Naive thymus-derived CD4-positive, alpha-beta T cell (primary cell): ENCODE data around the gene ALG6. TPM values are rescaled to one million over a fixed set of nuclear protein-coding genes. Genes with fewer than 3 reads are reported as not detected.

Experiments used
- ATAC-seq: fragments of 150-1000 bp; cut with Tn5 transposase; 2 replicates; pipeline ENCODE4 v1.10.0; 2021; ENCODE audit warnings: mild to moderate bottlenecking, moderate library complexity
- CTCF ChIA-PET: fragments of 350-600 bp; sonication (Branson Sonifier 250); formaldehyde crosslinking; loops from one replicate; lab custom pipeline; 2021; ENCODE audit warnings: antibody characterized with exemption; lab: Charles Lee
- POLR2A ChIA-PET: fragments of 350-600 bp; sonication (Branson Sonifier 250); formaldehyde crosslinking; loops from one replicate; lab custom pipeline; 2021; ENCODE audit warnings: antibody characterized with exemption, inconsistent platforms; lab: Charles Lee
- DNase-seq, 9 donors: peaks; one replicate each; pipeline versions ENCODE4 v3.0.0 to v3.0.0-alpha.2; 2020 to 2022; ENCODE audit warnings: mixed read lengths in 1 of 9
- H3K27ac ChIP-seq: one replicate; pipeline ENCODE4 v1.7.0; 2013; ENCODE audit warnings: mild to moderate bottlenecking, low read depth, low read length, moderate library complexity
- H3K27me3 ChIP-seq, 2 donors: one replicate each; pipeline ENCODE4 v1.7.0; 2013; ENCODE audit warnings: low read length in 2 of 2, mild to moderate bottlenecking in 2 of 2, moderate library complexity in 2 of 2; ENCODE audit not compliant: control insufficient read depth in 2 of 2, insufficient read depth in 2 of 2
- H3K36me3 ChIP-seq, 3 experiments: 1 replicate in 2 of 3; 2 replicates in 1 of 3; pipeline ENCODE4 v1.7.0; 2013; ENCODE audit warnings: low read length in 3 of 3, mild to moderate bottlenecking in 3 of 3, moderate library complexity in 1 of 3; ENCODE audit not compliant: insufficient read depth in 3 of 3, control insufficient read depth in 2 of 3
- H3K4me1 ChIP-seq, 2 donors: one replicate each; pipeline ENCODE4 v1.7.0; 2013; ENCODE audit warnings: low read length in 2 of 2, mild to moderate bottlenecking in 2 of 2, moderate library complexity in 1 of 2; ENCODE audit not compliant: control insufficient read depth in 2 of 2, insufficient read depth in 2 of 2
- H3K4me3 ChIP-seq: 2 replicates; pipeline ENCODE4 v1.7.0; 2013; ENCODE audit warnings: mild to moderate bottlenecking, low read length
- H3K9me3 ChIP-seq, 3 experiments: 1 replicate in 2 of 3; 2 replicates in 1 of 3; pipeline ENCODE4 v1.7.0; 2013; ENCODE audit warnings: low read length in 3 of 3; ENCODE audit not compliant: control insufficient read depth in 2 of 3
- H3K27ac Mint-ChIP-seq, 9 donors: one replicate each; pipeline ENCODE4 v1.8.0; 2020 to 2022; ENCODE audit warnings: mixed read lengths in 9 of 9, mild to moderate bottlenecking in 8 of 9, moderate library complexity in 5 of 9, inconsistent platforms in 2 of 9
- H3K27me3 Mint-ChIP-seq, 5 donors: one replicate each; pipeline ENCODE4 v1.8.0; 2021 to 2022; ENCODE audit warnings: mixed read lengths in 5 of 5, mild to moderate bottlenecking in 1 of 5
- H3K36me3 Mint-ChIP-seq, 5 donors: one replicate each; pipeline ENCODE4 v1.8.0; 2020 to 2022; ENCODE audit warnings: mixed read lengths in 5 of 5, mild to moderate bottlenecking in 3 of 5, inconsistent platforms in 1 of 5
- H3K4me1 Mint-ChIP-seq, 7 donors: one replicate each; pipeline ENCODE4 v1.8.0; 2020 to 2022; ENCODE audit warnings: mixed read lengths in 7 of 7, mild to moderate bottlenecking in 3 of 7, inconsistent platforms in 1 of 7
- H3K4me3 Mint-ChIP-seq, 10 donors: one replicate each; pipeline ENCODE4 v1.8.0; 2020 to 2022; ENCODE audit warnings: mild to moderate bottlenecking in 10 of 10, mixed read lengths in 10 of 10, moderate library complexity in 6 of 10, inconsistent platforms in 2 of 10
- H3K9me3 Mint-ChIP-seq, 11 donors: one replicate each; pipeline ENCODE4 v1.8.0; 2020 to 2022; ENCODE audit warnings: mixed read lengths in 11 of 11, mild to moderate bottlenecking in 4 of 11, inconsistent platforms in 1 of 11, moderate library complexity in 1 of 11
- intact Hi-C, 2 donors: fragments of 100-400 bp; cut with micrococcal nuclease; formaldehyde crosslinking; loops; one replicate each; pipeline ENCODE4 v1.15.1; 2023
- polyA plus RNA-seq, 2 donors: library from polyadenylated mRNA; unstranded; fragments of 300-500 nt; fragmentation: Illumina TruSeq; gene quantifications; one replicate each; pipeline ENCODE4 v1.2.3, GENCODE V29; 2021
- total RNA-seq, 6 experiments: library from RNA in 5 of 6; stranded (reverse) in 5 of 6; gene quantifications; 1 replicate in 5 of 6; 2 replicates in 1 of 6; pipeline ENCODE4 v1.2.3 and lab custom pipeline; 2021 to 2026

ALG6 gene
- total and polyA plus RNA-seq, 7 experiments from 2014 or later, result 16.1 to 29.8 (median 25.1) TPM

DNA sequence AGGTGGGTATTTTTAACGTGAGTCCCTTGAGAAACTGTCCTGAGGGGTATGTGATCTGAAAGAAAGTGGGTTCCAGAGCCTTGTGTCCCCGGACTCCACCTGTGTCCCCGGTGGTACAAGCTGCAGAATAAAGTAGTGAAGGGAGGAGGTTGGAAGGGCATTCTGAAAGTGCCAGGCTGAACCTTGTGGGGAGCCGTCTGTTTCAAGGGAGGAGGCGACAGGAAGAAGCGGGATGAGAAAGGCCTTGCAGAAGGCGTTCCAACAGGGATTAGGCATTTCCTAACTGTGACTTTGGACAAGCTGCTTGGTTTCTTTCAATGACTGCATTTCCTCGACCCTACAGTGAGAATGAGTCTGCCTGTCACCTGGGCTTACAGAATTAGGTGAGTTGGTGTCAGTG, 39.3 kb upstream of the ALG6 start:
- Mint-ChIP-seq H3K27ac (peak overlapping the region in 5 of 9 donors; percentile 6 to 77 (median 39)), H3K27me3 (peaks cover 74 to 84% (median 83%) of the 10 kb centered on the region in 5 donors), H3K9me3 (peaks cover 0 to 62% (median 26%) of the 10 kb centered on the region in 11 donors), H3K36me3 (peaks cover 0 to 29% (median 2%) of the 10 kb centered on the region in 5 donors), H3K4me3 (peak overlapping the region in 3 of 10 donors; percentile 11 to 49 (median 12)), H3K4me1 (peaks cover 9 to 48% (median 36%) of the 10 kb centered on the region in 7 donors)
- DNase-seq (peak in 1 of 9 donors; percentile 3), ATAC-seq (no peak)
- intact Hi-C loops, result loop anchor here in 1 of 2 donors (1.0 to 5.0 kb wide), 2 partner anchors 9 to 914 kb away; no protein-coding TSS in a partner anchor
- Histone ChIP-seq H3K9me3 (peaks cover 0 to 5% (median 0%) of the 10 kb centered on the region in 3 experiments), H3K4me1 (peaks cover 11 to 15% of the 10 kb centered on the region in 2 donors), H3K27me3 (peaks cover 39 to 70% of the 10 kb centered on the region in 2 donors), H3K27ac (no peak overlapping the region), H3K36me3 (no peaks in the 10 kb centered on the region), H3K4me3 (no peak overlapping the region)
- ChIA-PET CTCF (no interaction called here), POLR2A (interaction anchor here (1.3 kb wide), 1 partner anchor 9 kb away, joined by 3 read pairs; no protein-coding TSS in a partner anchor)

- Mint-ChIP-seq H3K4me3 (peak overlapping the region in 6 of 10 donors; percentile 11 to 52 (median 43)), H3K27me3 (peaks cover 80 to 84% (median 84%) of the 10 kb centered on the region in 5 donors), H3K9me3 (peaks cover 0 to 59% (median 26%) of the 10 kb centered on the region in 11 donors), H3K27ac (peak overlapping the region in 2 of 9 donors; percentile 4 to 67), H3K4me1 (peaks cover 9 to 44% (median 32%) of the 10 kb centered on the region in 7 donors), H3K36me3 (peaks cover 0 to 29% (median 2%) of the 10 kb centered on the region in 5 donors)
- Histone ChIP-seq H3K4me1 (peaks cover 11 to 15% of the 10 kb centered on the region in 2 donors), H3K9me3 (peaks cover 0 to 5% (median 0%) of the 10 kb centered on the region in 3 experiments), H3K27ac (no peak overlapping the region), H3K27me3 (peaks cover 39 to 70% of the 10 kb centered on the region in 2 donors), H3K4me3 (no peak overlapping the region), H3K36me3 (no peaks in the 10 kb centered on the region)
- DNase-seq (no peak), ATAC-seq (no peak)
- intact Hi-C loops, result loop anchor here in 1 of 2 donors (1.0 to 5.0 kb wide), 2 partner anchors 9 to 914 kb away; no protein-coding TSS in a partner anchor
- ChIA-PET POLR2A (interaction anchor here (1.3 kb wide), 1 partner anchor 10 kb away, joined by 3 read pairs; no protein-coding TSS in a partner anchor), CTCF (no interaction called here)
Measured at GRCh38 chr1:63328781-63329180, 38.6 kb upstream of the ALG6 start.

- peaks cover 0 to 29% (median 2%) of the 10 kb centered on the region in 5 donors for H3K36me3 Mint-ChIP-seq
- no peak overlapping the region for H3K4me3 ChIP-seq
- intact Hi-C loops, result loop anchor here in 1 of 2 donors (5.0 kb wide), 1 partner anchor 913 kb away; no protein-coding TSS in a partner anchor
- ChIA-PET POLR2A (no interaction called here), CTCF (no interaction called here)
- H3K4me3 Mint-ChIP-seq, result peak overlapping the region in 9 of 10 donors; percentile 33 to 62 (median 47)
- H3K27ac ChIP-seq, result no peak overlapping the region
- H3K36me3 ChIP-seq, result no peaks in the 10 kb centered on the region
- peak overlapping the region in 3 of 9 donors; percentile 30 to 67 (median 66) for H3K27ac Mint-ChIP-seq
- H3K27me3 Mint-ChIP-seq, result peaks cover 85 to 89% (median 87%) of the 10 kb centered on the region in 5 donors
- H3K9me3 ChIP-seq, result peaks cover 0 to 5% (median 0%) of the 10 kb centered on the region in 3 experiments
- DNase-seq (peak in 4 of 9 donors; percentile 13 to 22 (median 16)), ATAC-seq (no peak)
- peaks cover 9 to 39% (median 27%) of the 10 kb centered on the region in 7 donors for H3K4me1 Mint-ChIP-seq
- peaks cover 0 to 55% (median 24%) of the 10 kb centered on the region in 11 donors for H3K9me3 Mint-ChIP-seq
- H3K4me1 ChIP-seq, result peaks cover 10 to 11% of the 10 kb centered on the region in 2 donors
- H3K27me3 ChIP-seq, result peaks cover 39 to 64% of the 10 kb centered on the region in 2 donors
Measured at GRCh38 chr1:63329621-63330330, 37.7 kb upstream of the ALG6 start.

DNA sequence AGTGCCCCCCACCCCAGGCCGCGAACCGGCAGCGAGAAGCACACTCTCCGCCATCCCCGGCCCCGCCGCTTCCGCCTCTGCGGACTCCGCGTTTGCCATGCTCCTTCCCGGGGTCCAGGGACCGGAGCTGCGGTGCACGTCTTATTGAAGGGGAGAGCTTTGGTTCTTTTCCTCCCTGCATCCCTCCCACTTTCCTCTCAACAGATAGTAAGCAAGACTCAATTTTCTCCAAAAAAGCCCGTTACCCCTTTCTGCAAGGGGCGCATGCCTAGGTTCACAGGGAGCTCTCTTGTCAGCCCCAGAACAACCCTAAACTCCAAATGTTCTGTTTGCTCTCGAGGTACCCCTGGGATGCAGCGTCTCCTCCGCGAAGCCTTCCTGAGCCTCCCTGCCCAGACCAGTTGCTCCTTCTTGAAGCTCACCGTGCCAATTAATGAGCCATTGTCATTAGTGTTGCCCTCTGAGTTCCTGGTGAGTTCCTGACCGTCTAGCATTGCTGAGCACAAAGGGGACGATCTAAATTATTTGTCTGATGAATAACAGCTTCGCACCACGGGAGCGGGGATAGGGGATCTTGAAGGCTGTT, 37.0 kb upstream of the ALG6 start:
- no peak for ATAC-seq

DNA sequence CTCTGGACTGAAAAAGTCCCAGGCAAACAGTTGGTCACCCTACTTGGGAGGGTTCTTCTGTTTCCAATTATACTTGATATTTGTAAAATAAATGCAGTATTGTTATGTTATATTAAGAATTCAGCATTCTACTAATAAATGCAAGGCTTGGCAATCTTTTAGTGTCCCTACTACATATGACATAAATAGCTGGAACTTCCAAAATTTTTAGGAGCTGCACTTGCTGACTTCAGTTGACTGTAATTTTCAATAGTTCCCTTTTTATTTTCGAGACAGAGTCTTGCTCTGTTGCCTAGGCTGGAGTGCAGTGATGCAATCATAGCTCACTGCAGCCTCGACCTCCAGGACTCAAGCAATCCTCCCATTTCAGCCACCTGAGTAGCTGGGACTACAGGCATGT, 25.0 kb upstream of the ALG6 start:
- H3K9me3 Mint-ChIP-seq, result peaks cover 0 to 2% (median 0%) of the 10 kb centered on the region in 11 donors
- no peaks in the 10 kb centered on the region for H3K4me1 ChIP-seq
- ATAC-seq, result no peak
- no peak overlapping the region for H3K27ac Mint-ChIP-seq
- peaks cover 17 to 40% (median 33%) of the 10 kb centered on the region in 5 donors for H3K27me3 Mint-ChIP-seq
- CTCF ChIA-PET, result interaction anchor here (0.6 kb wide), 1 partner anchor 152 kb away, joined by 3 read pairs; no protein-coding TSS in a partner anchor
- H3K36me3 Mint-ChIP-seq, result no peaks in the 10 kb centered on the region
- peaks cover 0 to 3% (median 0%) of the 10 kb centered on the region in 7 donors for H3K4me1 Mint-ChIP-seq
- H3K27me3 ChIP-seq, result no peaks in the 10 kb centered on the region
- POLR2A ChIA-PET, result no interaction called here
- no peak overlapping the region for H3K4me3 Mint-ChIP-seq
- intact Hi-C loops, result no loop called here
- H3K4me3 ChIP-seq, result no peak overlapping the region
- no peaks in the 10 kb centered on the region for H3K9me3 ChIP-seq
- no peak for DNase-seq
- no peaks in the 10 kb centered on the region for H3K36me3 ChIP-seq
- H3K27ac ChIP-seq, result no peak overlapping the region

More for the DNA sequence above, 37.0 kb upstream of the ALG6 start:
- ChIA-PET POLR2A (no interaction called here), CTCF (no interaction called here)
- H3K4me1 ChIP-seq, result peaks cover 10 to 11% of the 10 kb centered on the region in 2 donors
- Mint-ChIP-seq H3K27me3 (peaks cover 85 to 90% (median 88%) of the 10 kb centered on the region in 5 donors), H3K4me3 (peak overlapping the region in 9 of 10 donors; percentile 10 to 63 (median 26)), H3K36me3 (peaks cover 0 to 29% (median 2%) of the 10 kb centered on the region in 5 donors), H3K9me3 (peaks cover 0 to 51% (median 24%) of the 10 kb centered on the region in 11 donors), H3K4me1 (peaks cover 9 to 36% (median 26%) of the 10 kb centered on the region in 7 donors), H3K27ac (peak overlapping the region in 5 of 9 donors; percentile 19 to 35 (median 21))
- peaks cover 33 to 58% of the 10 kb centered on the region in 2 donors for H3K27me3 ChIP-seq
- DNase-seq, result peak in 4 of 9 donors; percentile 5 to 13 (median 8)
- H3K4me3 ChIP-seq, result no peak overlapping the region
- no peaks in the 10 kb centered on the region for H3K36me3 ChIP-seq
- intact Hi-C loops, result no loop called here
- peaks cover 0 to 5% (median 0%) of the 10 kb centered on the region in 3 experiments for H3K9me3 ChIP-seq
- no peak overlapping the region for H3K27ac ChIP-seq

DNA sequence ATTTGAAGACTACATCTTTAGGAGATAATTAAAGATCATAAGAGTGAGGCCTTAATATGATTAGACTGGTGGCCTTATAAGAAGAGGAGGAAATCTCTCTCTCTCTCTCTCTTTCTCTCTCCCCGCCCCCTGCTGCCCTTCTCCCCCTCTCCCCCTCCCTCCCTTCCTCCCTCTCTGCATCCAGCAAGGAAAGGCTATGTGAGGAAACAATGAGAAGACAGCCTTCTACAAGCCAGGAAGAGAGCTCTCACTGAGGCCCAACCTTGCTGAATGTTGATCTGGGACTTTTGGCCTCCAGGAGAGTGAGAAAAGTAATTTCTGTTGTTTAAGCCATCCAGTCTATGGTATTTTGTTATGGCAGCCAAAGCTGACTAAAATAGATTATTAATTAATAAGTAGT, 23.5 kb upstream of the ALG6 start:
- ChIA-PET POLR2A (no interaction called here), CTCF (no interaction called here)
- H3K36me3 Mint-ChIP-seq, result no peaks in the 10 kb centered on the region
- peaks cover 0 to 3% (median 0%) of the 10 kb centered on the region in 7 donors for H3K4me1 Mint-ChIP-seq
- H3K9me3 ChIP-seq, result no peaks in the 10 kb centered on the region
- H3K27me3 Mint-ChIP-seq, result peaks cover 17 to 42% (median 36%) of the 10 kb centered on the region in 5 donors
- no peaks in the 10 kb centered on the region for H3K27me3 ChIP-seq
- peaks cover 0 to 2% (median 0%) of the 10 kb centered on the region in 11 donors for H3K9me3 Mint-ChIP-seq
- intact Hi-C loops, result no loop called here
- H3K27ac Mint-ChIP-seq, result no peak overlapping the region
- H3K4me3 Mint-ChIP-seq, result no peak overlapping the region
- H3K27ac ChIP-seq, result no peak overlapping the region
- DNase-seq, result no peak
- no peaks in the 10 kb centered on the region for H3K36me3 ChIP-seq
- H3K4me1 ChIP-seq, result no peaks in the 10 kb centered on the region
- no peak for ATAC-seq
- H3K4me3 ChIP-seq, result no peak overlapping the region
